Activated effector memory CD4-positive, alpha-beta T cell treated with Interleukin-2 at 50 U/mL for 16 hours (primary cell): ENCODE measurements around the gene HOXD9.

Experiments
- DNase-seq: peaks from one replicate; pipeline ENCODE4 v3.0.0-alpha.2; 2020

HOXD9 gene

DNA sequence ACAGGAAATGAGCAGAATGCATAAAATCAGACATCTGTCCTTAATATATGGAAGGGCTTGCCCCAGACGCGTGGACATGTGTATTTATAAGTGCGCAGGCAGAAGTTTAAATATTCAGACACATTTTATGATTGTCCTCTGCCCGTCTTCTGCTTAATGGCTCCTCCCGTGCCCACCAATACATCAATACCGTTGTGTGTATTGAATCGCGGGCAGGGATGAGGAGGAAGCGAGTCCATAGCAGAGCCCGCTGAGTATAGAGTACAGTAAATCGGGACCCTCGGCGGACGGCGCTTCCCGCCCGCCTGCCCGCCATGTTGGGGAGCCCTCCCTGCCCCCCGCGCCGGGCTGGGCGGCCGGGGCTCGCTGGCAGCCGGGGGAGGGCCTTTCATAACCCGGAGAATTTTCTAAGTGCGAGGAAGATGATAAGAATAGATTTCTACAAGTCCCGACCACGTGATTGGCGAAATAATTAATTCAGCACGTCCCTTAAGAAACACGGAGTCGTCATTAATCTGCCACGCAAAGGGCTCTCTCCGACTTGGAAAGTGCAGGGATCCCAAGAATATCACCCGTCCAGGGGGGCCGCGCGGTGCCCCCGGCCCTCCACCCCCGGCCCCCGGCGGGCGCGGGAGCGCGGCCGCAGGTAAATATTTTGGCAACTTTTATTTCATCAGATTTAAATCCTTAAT, 34.4 kb downstream of the HOXD9 start, which contains the start of gene HOXD3:
HOXD3 (plus strand) TSS at position 501 of the 692 bp plus-strand sequence. CDS start 11,808 bp downstream, outside the sequence.
- DNase-seq = no peak

DNA sequence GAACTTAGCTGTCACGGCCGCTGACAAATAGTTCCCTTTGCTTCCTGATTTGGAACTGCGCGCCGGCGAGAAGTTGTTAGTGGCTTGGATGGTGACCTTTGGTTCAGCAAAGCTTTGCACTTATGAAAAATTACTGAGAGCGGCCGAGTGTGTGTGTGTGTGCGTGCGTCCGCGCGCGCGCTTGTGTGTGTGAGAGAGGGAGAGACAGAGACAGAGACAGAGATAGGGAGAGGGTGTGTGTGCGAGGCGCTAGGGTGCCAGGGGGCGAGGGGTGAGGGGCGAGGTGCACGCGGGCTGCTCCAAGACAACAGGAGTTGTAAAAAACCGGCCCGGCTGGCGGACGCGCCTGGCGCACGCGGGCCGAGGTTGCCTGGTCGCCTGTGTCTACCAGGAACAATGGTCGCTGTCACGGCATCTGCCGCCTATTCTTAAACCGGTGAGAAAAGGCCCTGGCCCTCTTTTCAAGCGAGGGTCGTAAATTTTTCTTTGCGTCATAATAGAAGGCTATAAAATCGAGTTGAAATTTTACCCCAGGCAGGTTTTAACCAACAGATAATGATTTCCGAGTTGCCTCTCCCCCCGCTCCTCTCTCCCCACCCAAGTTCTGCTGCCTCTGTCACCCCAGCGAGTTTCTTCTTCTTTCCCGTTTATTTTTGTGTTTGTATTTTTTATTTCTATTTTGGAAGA, 35.1 kb downstream of the HOXD9 start:
- no peak for DNase-seq

GRCh38 chr2:176158186-176158591, 35.7 kb downstream of the HOXD9 start:
- no peak for DNase-seq

- DNase-seq = no peak
Measured at GRCh38 chr2:176158855-176159662, 36.5 kb downstream of the HOXD9 start.

DNA sequence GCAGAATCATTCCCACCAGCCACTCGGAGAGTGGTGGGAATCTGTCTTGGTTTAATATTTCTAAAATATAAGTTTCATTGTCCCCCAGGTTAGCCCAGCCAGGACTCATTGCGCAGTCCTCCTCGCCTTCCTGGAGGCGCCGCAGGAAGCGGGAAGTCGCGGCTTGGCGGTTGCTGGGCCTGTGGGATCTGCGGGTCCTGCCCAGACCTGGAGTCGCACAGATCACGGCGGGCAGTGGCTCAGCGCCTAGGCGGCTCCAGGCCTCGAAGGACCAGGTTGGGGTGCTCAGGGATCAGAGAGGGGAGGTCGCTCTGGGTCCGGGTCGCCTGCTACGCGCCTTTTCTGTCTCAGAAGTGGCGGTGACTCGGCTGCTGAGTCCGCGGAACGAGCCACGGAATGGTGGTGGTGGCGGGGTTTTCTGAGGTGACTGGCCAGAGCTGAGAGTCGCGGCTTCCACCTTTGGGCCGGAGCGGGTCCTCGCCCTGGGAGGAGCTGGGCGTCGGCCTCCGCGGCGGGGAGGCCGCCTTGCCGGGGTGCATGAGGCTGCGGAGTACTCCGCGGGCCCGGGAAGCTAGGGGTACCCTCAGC, 37.2 kb downstream of the HOXD9 start:
- DNase-seq = no peak

- no peak for DNase-seq
Measured at GRCh38 chr2:176160251-176160985, 37.9 kb downstream of the HOXD9 start.

DNA sequence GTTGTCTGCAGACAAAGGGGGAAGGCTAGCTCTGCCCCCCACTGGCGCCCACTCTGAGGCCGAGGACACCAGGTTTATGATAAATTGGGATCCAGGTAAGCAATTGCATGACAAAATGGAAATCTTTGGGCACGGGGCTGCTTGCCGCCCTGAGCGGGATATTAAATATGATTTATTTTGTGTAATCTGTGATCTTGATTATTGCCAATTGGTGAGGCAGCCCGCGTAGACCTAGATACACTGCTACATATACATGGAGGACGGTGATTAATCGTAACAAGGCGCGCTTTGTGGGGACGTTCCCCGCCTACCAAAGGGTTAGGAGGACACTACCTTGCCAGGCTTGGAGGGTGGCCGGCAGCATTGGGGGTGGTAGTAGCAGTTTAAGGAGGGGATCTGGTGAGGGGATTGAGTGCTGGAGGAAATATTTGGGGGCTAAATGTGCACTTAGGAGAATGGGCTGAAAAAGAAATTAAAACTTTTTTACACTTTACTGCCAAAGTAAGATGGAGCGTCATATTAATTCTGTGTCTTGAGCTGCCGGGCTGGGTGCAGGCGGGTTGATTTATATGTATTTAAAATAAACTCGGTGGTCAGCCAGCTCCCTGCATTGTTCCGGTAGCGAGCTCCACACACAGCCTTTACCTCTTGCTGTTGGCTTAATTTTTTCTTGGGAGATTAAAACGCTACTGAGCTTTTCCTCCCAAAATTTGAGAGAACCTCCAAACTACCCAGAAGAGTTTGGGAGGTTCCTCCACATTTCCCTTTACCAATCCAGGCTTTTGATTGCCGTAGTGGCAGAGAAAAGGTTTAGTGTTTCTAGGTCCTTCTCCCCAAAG, 38.7 kb downstream of the HOXD9 start:
- DNase-seq = no peak

DNA sequence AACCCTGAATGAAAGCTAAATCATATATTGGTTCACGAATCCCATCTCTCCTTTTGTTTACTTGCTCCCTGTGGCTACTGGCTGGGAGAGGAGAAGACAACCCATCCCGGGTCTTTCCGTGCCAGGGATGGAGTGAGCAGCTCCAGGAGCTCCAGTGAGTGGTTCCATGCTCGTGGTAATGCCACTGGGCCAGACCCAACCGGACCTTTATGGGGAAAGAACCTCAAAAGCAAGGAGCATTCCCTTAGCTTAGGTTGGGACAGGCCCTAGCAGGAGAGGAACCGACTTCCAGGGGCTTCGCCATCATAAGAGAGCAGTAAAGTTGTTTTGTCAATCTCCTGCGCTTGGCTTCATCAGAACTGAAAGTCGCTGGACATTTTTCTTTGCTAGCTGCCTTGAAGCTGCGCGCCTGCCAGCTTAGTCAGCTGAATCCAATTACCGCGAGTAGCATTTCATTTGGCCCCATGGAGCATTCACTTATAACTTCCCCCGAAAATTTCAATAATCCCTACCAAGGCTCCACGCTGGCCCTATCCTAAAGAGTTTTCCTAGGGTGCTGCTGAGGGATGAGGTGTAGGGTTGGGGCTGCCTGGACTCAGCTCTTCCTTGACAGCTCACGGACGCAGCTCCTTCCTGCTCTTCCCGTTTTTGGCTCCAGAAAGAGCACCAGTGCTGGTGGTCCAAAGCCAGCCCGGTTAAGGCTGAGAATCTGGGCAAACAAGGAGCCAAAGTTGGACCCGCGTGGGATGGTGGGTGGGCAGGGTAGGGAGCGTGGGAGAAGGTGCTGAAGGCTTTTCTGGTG, 39.5 kb downstream of the HOXD9 start:
- DNase-seq = no peak

- no peak for DNase-seq
Measured at GRCh38 chr2:176162911-176163671, 40.6 kb downstream of the HOXD9 start.

DNA sequence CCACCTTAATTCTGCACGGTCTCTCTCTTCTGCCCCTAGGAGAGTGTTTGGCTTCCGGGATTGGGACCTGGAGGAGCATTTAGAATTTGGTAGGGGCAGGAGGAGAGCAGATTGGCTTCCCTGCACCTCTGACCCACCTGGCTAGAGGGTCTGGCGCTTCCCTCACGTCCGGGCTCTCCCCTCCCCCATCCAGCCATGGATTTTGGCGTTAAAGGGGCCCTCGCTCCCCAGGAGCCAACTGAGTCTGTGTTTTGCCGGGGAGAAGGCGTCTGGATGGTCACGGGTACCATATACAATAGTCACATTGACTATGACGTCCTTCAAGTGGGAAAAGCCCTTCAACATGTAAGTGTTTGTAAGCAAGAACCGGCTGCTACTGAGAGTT, 41.1 kb downstream of the HOXD9 start:
- no peak for DNase-seq

DNA sequence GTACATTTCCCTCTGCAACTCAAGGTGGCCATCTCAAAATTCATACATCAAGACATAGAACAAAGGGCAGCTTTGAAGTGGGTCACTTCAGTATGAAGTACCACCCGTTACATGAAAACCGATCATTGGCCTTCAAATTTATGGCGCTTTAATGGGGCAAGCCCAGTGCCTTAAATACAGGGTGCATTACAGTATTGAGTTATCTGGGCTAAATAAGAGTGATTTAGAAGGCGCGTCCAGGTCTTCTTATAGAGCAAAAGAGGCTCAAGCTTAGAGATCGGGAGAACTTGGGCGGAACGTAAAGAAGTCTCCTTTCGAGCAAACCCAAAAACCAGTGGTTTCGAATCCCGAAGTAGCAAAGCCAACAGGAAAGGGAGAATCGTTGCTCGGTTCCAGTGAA, 41.7 kb downstream of the HOXD9 start:
- DNase-seq = no peak

- no peak for DNase-seq
Measured at GRCh38 chr2:176164611-176165369, 42.3 kb downstream of the HOXD9 start.

DNA sequence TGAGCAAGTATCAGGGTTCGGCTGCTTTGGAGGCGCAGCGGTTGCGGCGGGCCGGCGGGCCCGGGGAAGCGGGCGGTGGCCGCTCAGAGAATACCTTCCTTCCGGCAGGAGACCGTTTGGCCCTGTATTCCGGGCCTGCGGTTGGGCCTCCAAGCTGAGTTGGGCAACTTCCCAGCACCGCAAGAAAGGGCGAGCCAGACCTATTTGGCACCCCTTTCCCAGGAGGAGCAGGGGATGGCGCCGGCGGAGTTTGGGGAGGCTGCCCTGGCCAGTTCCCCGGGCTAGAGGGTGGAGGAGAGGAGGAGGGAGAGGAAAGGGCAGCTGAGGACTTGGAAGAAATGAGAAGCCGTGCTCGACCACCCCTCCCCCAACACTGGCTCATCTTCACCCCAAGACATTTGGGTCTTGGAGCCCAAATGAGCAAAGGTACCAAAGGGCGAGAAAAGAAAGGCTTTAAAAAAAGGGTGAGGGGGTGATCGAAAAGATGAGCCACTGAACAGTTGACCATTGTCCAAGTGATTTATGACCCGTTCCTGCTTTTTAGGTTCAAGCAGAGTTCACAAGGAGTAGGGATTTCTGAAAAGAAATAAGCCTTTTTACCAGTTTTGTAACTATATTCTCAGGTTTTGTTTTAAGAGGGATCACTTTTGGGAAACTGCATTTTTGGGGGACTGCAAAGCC, 43.0 kb downstream of the HOXD9 start:
- no peak for DNase-seq

DNA sequence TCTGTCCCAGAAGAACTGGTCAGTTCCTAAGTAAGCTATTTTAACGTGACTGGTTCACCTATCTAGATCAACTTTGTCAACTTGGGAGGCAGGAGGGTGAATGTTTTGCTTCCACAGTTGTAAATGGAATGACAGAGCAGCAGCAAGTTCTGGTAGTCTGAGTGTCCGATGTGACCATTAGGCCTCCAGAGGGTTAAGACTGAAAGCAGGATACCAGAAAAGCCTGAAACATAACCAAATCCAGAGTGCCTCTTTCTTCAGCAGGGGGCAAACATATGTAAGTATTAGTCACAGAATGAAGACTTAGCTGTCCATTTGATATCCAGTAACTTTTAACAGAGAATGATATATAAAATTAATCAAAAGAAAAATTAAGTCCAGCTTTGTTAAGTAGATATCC, 43.8 kb downstream of the HOXD9 start:
- no peak for DNase-seq

DNA sequence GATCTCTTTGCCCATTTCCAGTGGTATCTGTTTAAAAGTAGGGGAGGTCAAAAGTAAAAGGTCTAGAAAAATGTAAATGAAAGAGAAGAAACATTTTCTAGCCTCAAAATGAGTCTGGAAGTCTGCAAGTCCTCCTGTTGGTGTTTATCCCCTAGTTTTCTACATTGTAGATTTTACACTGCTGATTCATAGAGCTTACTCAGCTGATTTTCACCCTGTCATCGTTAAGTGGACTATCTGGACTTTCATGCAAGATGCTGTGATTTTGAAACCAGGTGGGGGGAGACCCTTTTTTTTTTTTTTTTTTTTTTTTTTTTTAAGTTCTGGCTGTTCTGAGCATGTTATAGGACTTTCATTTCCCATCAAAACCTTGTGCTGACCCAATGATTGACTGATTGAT, 44.9 kb downstream of the HOXD9 start:
- no peak for DNase-seq

DNA sequence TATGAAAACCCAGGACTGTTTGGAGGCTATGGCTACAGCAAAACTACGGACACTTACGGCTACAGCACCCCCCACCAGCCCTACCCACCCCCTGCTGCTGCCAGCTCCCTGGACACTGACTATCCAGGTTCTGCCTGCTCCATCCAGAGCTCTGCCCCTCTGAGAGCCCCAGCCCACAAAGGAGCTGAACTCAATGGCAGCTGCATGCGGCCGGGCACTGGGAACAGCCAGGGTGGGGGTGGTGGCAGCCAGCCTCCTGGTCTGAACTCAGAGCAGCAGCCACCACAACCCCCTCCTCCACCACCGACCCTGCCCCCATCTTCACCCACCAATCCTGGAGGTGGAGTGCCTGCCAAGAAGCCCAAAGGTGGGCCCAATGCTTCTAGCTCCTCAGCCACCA, 46.7 kb downstream of the HOXD9 start:
- no peak for DNase-seq

DNA sequence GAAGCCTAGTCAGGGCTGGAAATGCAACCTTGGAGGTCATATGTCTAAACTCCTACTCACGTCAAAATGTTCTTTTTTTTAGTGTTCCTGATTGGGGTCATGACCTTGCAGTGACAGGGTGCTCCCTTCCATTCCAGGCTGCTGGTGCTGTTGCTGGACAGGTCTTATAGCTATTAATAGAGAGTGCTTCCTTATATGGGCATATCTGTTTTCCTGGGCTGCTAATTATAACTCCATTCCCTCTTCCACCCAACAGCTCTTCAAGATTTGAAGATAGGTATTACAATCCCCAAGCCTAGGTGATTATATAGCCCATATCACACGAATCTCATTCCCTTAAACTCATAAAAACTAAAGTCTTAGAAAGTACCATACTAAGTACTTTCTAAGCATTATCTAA, 47.2 kb downstream of the HOXD9 start:
- DNase-seq = no peak

DNA sequence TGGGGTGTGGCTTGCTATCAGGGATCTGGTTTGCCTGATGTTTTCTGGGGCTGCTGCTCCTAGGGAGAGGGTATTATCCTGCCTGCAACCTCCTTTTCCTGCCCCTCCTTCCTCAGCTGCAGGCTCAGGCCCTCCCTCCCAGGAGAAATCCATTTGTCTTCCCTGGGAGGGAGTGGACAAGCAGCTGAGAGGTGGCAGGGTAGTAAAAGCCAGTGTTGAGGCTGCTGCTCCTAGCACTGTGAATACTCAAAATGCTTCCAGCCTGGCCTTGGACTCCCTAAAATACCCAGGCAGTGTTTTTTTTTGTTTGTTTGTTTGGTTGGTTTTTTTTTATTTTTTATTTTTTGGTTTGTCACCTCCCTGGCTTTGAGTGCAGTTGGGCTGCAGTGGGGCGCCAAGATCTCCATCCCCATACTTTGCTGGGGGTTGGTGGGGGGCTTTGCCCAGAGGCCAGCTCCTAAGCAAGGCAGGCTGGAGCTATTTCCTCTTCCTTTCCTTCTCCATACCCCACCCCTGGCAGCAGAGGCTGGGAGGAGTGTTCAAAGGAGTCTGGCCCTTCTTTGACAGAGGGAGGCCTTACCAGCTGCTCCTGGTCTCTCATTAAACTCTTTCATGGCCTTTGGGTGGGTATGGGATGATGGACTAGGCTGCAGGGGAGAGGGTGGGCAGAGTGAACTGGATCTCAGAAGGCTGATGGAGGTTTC, 48.2 kb downstream of the HOXD9 start:
- DNase-seq = no peak
